ENCODE data around the gene TTLL6.
A peak's percentile ranks its signal among the peaks of the same experiment; 100 is the strongest.

Gene TTLL6

GRCh38 chr17:48757524-48757961 is 59.5 kb downstream of the TTLL6 start:
- DNase-seq: no peak

DNA sequence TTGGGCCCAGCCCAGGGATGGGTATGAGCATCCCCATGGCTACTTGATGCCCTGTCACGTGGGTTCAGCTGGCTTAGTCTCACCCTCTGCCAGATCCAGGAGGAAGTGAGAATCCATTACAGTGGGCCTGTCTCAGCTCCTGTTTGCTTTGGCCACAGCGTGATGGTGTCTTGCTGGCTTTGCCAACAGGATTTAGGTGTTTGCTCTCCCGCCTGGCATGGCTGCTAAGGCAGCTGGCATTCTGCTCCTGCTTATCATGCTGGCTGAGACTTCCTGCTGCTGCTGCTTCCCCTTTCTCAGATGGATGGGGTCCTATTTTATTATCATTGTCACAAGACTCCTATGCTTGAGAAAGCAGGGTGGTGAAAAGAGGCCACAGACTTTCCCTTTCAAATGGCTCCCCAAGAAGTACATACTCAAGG is 60.2 kb downstream of the TTLL6 start:
- DNase-seq: peak in 1 of 2 donors; percentile 44

DNA sequence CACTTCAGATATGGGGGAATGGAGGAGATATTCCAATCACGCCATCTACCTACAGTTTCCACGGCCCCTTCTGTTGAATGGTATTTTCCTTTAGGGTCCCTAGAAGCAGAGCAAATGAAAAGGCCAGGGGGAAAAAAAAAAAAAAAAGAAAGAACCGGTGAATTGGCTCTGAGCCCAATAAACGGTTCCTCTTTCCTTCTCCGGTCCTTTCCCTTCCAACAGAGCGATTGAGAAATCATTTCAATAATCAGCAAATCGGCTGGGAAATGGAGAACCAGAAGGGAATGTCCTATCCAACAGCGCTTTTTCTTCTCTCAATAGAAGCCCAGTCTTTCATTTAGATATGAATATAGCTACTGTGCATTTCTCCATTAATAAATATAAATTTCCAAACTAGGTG is 61.7 kb downstream of the TTLL6 start:
- no peak for DNase-seq

GRCh38 chr17:48754500-48755261 is 62.3 kb downstream of the TTLL6 start:
- no peak for DNase-seq

GRCh38 chr17:48753794-48754499 is 63.1 kb downstream of the TTLL6 start:
- no peak for DNase-seq

DNA sequence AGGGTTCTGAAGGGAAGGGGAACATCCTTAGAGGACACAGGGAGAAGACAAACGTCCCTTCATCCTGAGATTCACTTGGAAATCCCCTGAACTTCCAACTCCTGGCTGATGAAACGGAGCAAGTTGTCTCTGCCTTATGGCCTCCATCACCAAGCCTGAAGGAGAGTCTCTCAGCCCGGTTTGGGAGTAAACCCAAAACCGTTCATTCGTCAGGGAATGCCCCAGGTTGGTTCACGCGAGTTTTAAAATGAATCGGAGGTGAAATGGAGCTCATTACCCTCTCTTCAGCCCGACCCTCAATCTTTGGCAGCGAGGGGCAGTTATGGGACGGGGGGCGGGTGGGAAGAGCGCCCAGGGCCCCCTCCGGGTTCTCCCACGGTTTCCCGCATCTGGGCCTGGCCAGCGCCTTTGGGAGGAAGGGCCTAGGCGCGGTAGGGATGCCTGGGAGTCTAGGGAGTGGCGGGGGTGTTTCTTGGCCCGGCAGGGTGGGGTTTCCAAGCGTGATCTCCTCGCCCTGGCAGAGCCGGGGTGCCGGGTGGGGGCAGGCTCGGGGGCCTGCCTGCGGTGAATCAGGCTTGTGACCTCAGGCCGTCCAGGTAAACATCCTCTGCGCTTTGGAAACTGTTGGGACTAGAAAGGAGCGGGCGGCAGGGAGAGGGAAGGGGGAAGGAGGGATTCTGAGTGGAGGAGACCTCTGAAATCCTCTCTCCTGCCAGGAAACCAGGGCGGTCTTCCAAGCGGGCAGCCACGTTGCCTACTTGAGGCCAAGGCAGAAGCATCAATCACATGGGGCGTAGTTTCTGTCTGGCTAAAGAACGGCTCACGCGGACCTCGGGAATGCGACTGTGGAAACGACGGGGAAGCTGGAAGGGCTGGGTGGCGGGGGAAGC is 64.4 kb downstream of the TTLL6 start:
- no peak for DNase-seq

DNA sequence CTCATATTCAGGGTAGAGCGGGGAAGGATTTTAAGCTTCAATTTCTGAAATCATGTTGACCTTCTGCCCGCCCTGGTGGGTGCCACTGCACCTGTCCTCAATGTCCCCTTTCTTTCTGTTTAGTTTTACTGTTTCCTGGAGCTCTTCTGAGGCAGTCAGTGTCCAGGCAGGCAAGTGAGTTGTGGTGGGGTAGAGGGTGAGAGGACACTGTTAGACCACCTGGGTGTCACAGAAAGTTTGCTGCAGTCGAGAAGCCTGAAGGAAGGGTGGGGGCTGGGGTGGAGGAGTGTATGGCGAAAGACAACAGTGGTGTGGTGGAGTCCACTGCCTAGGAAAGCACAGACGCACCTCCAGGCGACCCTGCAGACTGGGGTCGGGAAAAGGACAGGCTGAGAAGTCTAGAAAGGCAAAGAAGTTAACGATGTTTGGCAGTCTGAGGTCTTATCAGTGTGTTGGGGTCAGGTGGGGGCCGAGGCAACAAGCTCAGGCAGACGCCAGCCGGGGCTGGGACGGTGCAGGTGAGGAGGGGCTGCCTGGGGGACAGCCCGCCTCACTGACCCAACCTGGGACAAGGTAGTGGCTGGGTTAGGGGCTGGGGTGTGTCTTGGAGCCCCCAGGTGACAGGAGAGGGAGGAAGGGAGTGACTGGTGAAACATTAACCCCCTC is 65.2 kb downstream of the TTLL6 start:
- no peak for DNase-seq

DNA sequence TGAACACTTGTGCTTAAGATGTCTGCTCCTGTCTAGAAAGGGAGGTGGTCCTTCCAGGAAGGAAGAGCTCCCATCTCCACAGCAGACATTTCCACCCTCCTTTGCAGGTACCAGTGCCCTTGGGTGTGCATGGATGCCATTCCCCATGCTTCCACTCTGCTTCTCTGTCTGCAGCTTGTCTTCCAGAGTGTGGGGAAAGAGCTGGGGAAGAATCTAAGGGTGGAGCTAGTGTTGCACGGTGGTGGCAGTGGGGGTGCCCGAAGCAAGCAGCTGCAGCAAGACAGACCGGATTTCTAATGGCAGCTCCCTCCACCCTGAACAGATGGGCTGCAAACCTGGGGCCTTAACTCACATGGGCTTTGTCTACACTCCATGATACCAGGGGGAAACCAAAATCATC is 65.9 kb downstream of the TTLL6 start:
- no peak for DNase-seq

- no peak for DNase-seq
Measured at GRCh38 chr17:48749621-48750553, 67.1 kb downstream of the TTLL6 start.

- no peak for DNase-seq
Measured at GRCh38 chr17:48748718-48749566, 68.1 kb downstream of the TTLL6 start.

- no peak for DNase-seq
Measured at GRCh38 chr17:48747445-48748363, 69.3 kb downstream of the TTLL6 start.

DNA sequence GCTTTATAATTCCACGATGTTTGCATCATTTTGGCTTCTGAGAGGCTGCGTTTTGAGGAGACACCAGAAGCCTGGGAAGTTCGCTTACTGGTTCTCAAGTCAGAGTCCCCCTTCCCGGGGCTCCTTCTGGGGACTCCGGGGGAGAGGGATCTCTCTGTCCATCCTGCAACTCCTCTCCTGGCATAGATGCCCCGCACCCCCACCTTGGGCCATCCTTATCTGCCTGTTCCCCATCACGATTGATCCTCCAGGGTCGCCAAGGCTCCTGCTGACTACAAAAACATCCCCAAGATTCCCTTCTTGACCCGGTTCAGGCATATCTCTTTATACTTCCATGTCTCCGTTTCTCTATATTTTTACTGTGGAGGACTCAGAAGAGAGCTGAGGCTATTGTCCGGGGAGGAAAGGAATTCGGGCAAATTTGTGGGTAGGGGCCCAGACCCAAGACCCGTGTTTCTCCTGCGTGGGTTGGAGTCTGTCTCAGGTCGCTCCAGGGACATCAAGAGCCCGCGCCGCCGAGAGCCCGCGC is 70.0 kb downstream of the TTLL6 start:
- no peak for DNase-seq

- DNase-seq: no peak
Measured at GRCh38 chr17:48745381-48746275, 71.4 kb downstream of the TTLL6 start.

- no peak for DNase-seq
Measured at GRCh38 chr17:48740537-48740936, 76.5 kb downstream of the TTLL6 start.

DNA sequence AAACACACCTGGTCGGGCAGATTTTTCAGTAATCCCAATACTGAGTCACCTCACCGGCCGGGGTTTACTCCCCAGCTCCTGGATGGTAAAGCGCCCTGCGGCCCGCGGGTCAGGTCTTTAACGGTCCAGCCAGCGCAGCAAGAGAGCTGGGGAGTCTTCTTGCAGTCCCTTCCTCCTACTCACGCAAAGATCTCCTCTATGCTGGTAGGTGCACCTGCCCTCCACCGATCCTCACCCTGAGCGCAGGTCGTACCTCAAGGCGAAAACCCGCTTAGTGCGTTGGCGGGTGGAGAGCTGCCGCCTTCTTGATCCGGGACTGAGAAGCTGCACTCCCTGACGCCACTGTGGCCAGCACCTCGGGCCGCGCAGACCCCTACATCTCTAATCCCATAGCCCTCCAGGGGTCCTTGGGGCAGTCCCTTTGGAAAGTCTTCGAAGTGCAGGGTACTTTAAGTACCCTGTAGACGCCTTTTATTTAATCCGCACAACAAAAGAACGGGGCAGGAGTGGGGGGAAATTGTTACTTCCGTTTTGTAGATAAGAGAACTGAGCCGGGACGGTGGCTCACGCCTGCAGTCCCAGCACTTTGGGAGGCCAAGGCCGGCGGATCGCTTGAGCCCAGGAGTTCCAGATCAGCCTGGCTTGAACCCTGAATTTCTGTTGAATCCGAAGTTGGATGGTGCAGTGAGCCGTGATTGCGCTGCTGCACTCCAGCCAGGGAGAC is 78.1 kb downstream of the TTLL6 start:
- no peak for DNase-seq

DNA sequence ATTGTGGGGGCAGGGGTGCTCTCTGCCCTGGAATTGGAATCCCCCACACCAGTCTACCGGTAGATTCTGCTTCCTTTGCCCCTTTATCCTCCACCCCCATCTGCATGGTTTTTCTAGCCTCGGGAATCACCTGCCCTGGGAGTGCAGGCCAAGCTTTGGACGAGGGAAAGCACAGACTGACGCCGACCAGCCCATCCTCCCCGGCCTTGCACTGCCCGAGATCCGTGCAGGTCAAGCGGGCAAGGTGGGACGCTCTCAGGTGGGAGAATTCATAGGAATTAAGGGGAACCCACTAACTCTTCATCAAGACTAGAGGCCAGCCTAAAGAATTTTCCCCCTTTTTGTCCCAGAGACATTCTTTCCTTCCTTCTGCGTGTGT is 78.6 kb downstream of the TTLL6 start:
- DNase-seq: no peak

DNA sequence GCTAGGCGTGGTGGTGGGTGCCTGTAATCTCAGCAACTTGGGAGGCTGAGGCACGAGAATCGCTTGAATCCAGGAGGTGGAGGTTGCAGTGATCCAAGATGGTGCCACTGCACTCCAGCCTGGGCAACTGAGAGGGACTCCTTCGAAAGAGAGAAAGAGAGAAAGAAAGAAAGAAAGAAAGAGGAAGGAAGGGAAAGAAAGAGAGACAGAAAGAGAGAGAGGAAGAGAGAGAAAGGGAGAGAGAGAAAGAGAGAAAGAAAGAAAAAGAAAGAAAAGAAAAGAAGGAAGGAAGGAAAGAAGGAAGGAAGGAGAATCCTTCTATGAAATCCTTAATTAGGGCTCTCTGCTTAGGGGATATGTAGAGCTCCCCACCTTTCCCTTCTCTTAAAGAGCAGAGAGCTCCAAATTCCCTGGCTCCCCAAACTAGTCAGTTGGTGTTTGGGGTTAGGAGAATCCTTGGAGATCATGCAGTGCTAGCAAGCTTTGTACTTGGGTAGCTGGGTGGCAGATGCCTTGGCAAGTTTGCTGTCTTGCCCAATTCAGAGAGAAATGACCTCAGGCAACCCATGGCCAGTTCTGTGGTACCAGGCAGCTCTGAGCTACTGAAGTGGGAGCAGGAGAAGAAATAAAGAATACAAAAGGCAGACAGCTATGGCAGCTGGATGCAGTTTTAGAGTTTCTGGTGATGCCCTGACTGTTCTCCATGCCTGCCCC is 79.5 kb downstream of the TTLL6 start:
- no peak for DNase-seq
